B cell (primary cell): ENCODE results near the gene KCNH3. TPM values are rescaled to one million over a fixed set of nuclear protein-coding genes. Genes with fewer than 3 reads are reported as not detected.

ENCODE experiments used
- ATAC-seq: fragments of 200-7000 bp; cut with Tn5 transposase; one replicate; pipeline ENCODE4 v1.10.0; 2021; ENCODE audit warnings: low read depth, mild to moderate bottlenecking, moderate number of reproducible peaks, moderate library complexity
- CTCF ChIA-PET: fragments of 350-600 bp; sonication (Branson Sonifier 250); formaldehyde crosslinking; loops from one replicate; lab custom pipeline; 2021; ENCODE audit warnings: antibody characterized with exemption, inconsistent platforms; lab: Charles Lee
- POLR2A ChIA-PET: fragments of 350-600 bp; sonication (Branson Sonifier 250); formaldehyde crosslinking; loops from one replicate; lab custom pipeline; 2021; ENCODE audit warnings: antibody characterized with exemption; lab: Charles Lee
- DNase-seq: peaks from one replicate; pipeline ENCODE4 v3.0.0; 2013
- H2AFZ ChIP-seq: 2 replicates; pipeline ENCODE4 v1.6.1; 2012; ENCODE audit warnings: mild to moderate bottlenecking, low read depth, low read length; ENCODE audit not compliant: insufficient read depth, poor library complexity, severe bottlenecking
- H3K27ac ChIP-seq, 2 donors: 1 replicate in 1 of 2; 2 replicates in 1 of 2; pipeline ENCODE4 v1.5.1; 2012 to 2013; ENCODE audit warnings: low read length in 2 of 2, mild to moderate bottlenecking in 2 of 2, moderate library complexity in 1 of 2
- H3K27me3 ChIP-seq, 4 experiments: fragments of 200-600 bp in 1 of 4; sonication (generic) in 1 of 4; replicated peaks in 1 of 4; 1 replicate in 2 of 4; 2 replicates in 2 of 4; pipeline versions ENCODE4 v1.6.1 to v1.7.0; 2013 to 2016; ENCODE audit warnings: low read length in 3 of 4, mild to moderate bottlenecking in 2 of 4, mixed read lengths in 1 of 4, moderate library complexity in 1 of 4; ENCODE audit not compliant: insufficient read depth in 4 of 4, control insufficient read depth in 3 of 4; ENCODE audit errors: control extremely low read depth in 1 of 4
- H3K36me3 ChIP-seq, 2 experiments: replicated peaks in 1 of 2; 1 replicate in 1 of 2; 2 replicates in 1 of 2; pipeline versions ENCODE4 v1.6.1 to v1.7.1; 2013; ENCODE audit warnings: low read length in 1 of 2; ENCODE audit not compliant: insufficient read depth in 2 of 2, control insufficient read depth in 1 of 2; ENCODE audit errors: control extremely low read depth in 1 of 2, extremely low read depth in 1 of 2
- H3K4me1 ChIP-seq, 2 donors: fragments of 200-600 bp in 1 of 2; sonication (generic) in 1 of 2; 1 replicate in 1 of 2; 2 replicates in 1 of 2; pipeline versions ENCODE4 v1.5.1 to v1.6.1; 2013 to 2017; ENCODE audit warnings: low read length in 2 of 2; ENCODE audit not compliant: control insufficient read depth in 2 of 2, insufficient read depth in 2 of 2
- H3K4me2 ChIP-seq: replicated peaks from 2 replicates; pipeline ENCODE3; 2012; ENCODE audit warnings: mild to moderate bottlenecking, low read depth, low read length; ENCODE audit not compliant: poor library complexity, severe bottlenecking
- H3K4me3 ChIP-seq, 5 experiments: fragments of 200-600 bp in 1 of 5; sonication (generic) in 1 of 5; 1 replicate in 3 of 5; 2 replicates in 2 of 5; pipeline versions ENCODE4 v1.5.1 to v1.7.0; 2011 to 2016; ENCODE audit warnings: low read length in 4 of 5, mild to moderate bottlenecking in 4 of 5, low read depth in 2 of 5, control low read depth in 1 of 5, moderate library complexity in 1 of 5; ENCODE audit not compliant: insufficient read depth in 1 of 5; ENCODE audit errors: control extremely low read depth in 1 of 5, extremely low read depth in 1 of 5
- H3K79me2 ChIP-seq: fragments of 200-600 bp; sonication (generic); one replicate; pipeline ENCODE4 v1.6.0; 2016; ENCODE audit warnings: low read length; ENCODE audit not compliant: control insufficient read depth, insufficient read depth
- H3K9ac ChIP-seq: fragments of 200-600 bp; sonication (generic); 2 replicates; pipeline ENCODE4 v1.6.1; 2017; ENCODE audit warnings: mild to moderate bottlenecking, low read length, moderate library complexity
- H3K9me3 ChIP-seq, 3 donors: one replicate each; pipeline versions ENCODE4 v1.6.1 to v1.7.1; 2013; ENCODE audit warnings: low read length in 2 of 3; ENCODE audit not compliant: control insufficient read depth in 2 of 3, insufficient read depth in 1 of 3; ENCODE audit errors: control extremely low read depth in 1 of 3
- H4K20me1 ChIP-seq: 2 replicates; pipeline ENCODE4 v1.6.0; 2012; ENCODE audit warnings: mild to moderate bottlenecking, low read length; ENCODE audit not compliant: insufficient read depth, control insufficient read depth, poor library complexity, severe bottlenecking
- H3K27ac Mint-ChIP-seq: one replicate; pipeline ENCODE4 v1.8.0; 2021; ENCODE audit warnings: mixed read lengths
- H3K27me3 Mint-ChIP-seq: one replicate; pipeline ENCODE4 v1.8.0; 2021; ENCODE audit warnings: mixed read lengths
- H3K4me1 Mint-ChIP-seq: one replicate; pipeline ENCODE4 v1.8.0; 2021; ENCODE audit warnings: mixed read lengths
- H3K4me3 Mint-ChIP-seq: one replicate; pipeline ENCODE4 v1.8.0; 2021; ENCODE audit warnings: mixed read lengths
- H3K9me3 Mint-ChIP-seq: one replicate; pipeline ENCODE4 v1.8.0; 2022; ENCODE audit warnings: mixed read lengths; ENCODE audit not compliant: insufficient read depth
- CTCF ChIP-seq: fragments of 200-600 bp; IDR thresholded peaks from one replicate; pipeline ENCODE4 v1.8.0; 2022; ENCODE audit warnings: antibody characterized with exemption, mild to moderate bottlenecking
- EZH2 ChIP-seq: IDR thresholded peaks from 2 replicates; pipeline ENCODE4 v1.6.1; 2012; ENCODE audit warnings: borderline replicate concordance, low read depth, mild to moderate bottlenecking, moderate library complexity, low read length; ENCODE audit not compliant: insufficient read depth, poor library complexity, severe bottlenecking
- WGBS: methylation state at CpG from one replicate; pipeline ENCODE4 v1.1.5; 2013; ENCODE audit warnings: missing lambda C conversion rate; ENCODE audit not compliant: insufficient coverage; 5-methylcytosine and 5-hydroxymethylcytosine counted together
- intact Hi-C: fragments of 100-400 bp; cut with micrococcal nuclease; formaldehyde crosslinking; loops from one replicate; pipeline ENCODE4 v1.10.0; 2022
- polyA plus RNA-seq: library from polyadenylated mRNA; depleted of rRNA; stranded (reverse); fragments of >200 nt; gene quantifications from 2 replicates; pipeline ENCODE4 v1.2.3, GENCODE V29; 2012
- total RNA-seq, 2 donors: library from RNA; stranded (reverse); fragments of 120-200 nt in 1 of 2; gene quantifications; 1 replicate in 1 of 2; 2 replicates in 1 of 2; pipeline versions ENCODE4 v1.2.3 to v1.2.4, GENCODE V29; 2013 to 2022

KCNH3 gene
- total and polyA plus RNA-seq, 2 donors (not counting 1 experiment from before 2014, with no cell fraction given), result 0.49 to 0.54 TPM

- Mint-ChIP-seq H3K9me3 (no peaks in the 10 kb centered on the region), H3K27me3 (no peaks in the 10 kb centered on the region), H3K4me1 (peaks cover 20% of the 10 kb centered on the region), H3K27ac (no peak overlapping the region), H3K4me3 (no peak overlapping the region)
- intact Hi-C loops, result no loop called here
- Histone ChIP-seq H3K27ac (no peak overlapping the region), H3K4me1 (peaks cover 15 to 22% of the 10 kb centered on the region in 2 donors), H3K27me3 (no peaks in the 10 kb centered on the region), H3K9ac (no peak overlapping the region), H3K4me2 (no peak overlapping the region), H3K9me3 (no peaks in the 10 kb centered on the region), H4K20me1 (peaks cover 35% of the 10 kb centered on the region), H3K79me2 (peaks cover 37% of the 10 kb centered on the region), H3K36me3 (peaks cover 0 to 64% of the 10 kb centered on the region in 2 experiments), H3K4me3 (no peak overlapping the region), H2AFZ (no peak overlapping the region)
- ATAC-seq (no peak), DNase-seq (peak; percentile 16)
- TF ChIP-seq CTCF (no peak), EZH2 (no peak)
- 93% methylated on average over 13 of the region's 14 CpGs for WGBS
- CTCF ChIA-PET, result interaction anchor here (1.0 to 1.4 kb wide), 3 partner anchors 10 to 277 kb away, joined by 3 to 5 read pairs (median 3); no protein-coding TSS in a partner anchor
- POLR2A ChIA-PET, result no interaction called here
Observed at GRCh38 chr12:49563951-49564685, 25.3 kb downstream of the KCNH3 start.
